GM13976 (cell line): Measurements from ENCODE around the gene CCDC150.

Experiments used
- DNase-seq: peaks from one replicate; pipeline ENCODE4 v3.0.0; 2012; ENCODE audit warnings: low spot score
- CTCF ChIP-seq: IDR thresholded peaks from 2 replicates; pipeline ENCODE4 v1.5.1; 2012; ENCODE audit warnings: borderline replicate concordance, mild to moderate bottlenecking; ENCODE audit not compliant: insufficient read depth; ENCODE audit errors: extremely low read depth, missing control alignments, control extremely low read depth
- in situ Hi-C: fragments of 300-500 bp; cut with MboI; formaldehyde crosslinking; loops from one replicate; pipeline ENCODE4 v1.12.0; 2022; ENCODE audit warnings: low sequenced_read_pairs, mixed read lengths, inconsistent platforms; ENCODE audit not compliant: unreplicated experiment

The CCDC150 gene

GRCh38 chr2:196618661-196619060, 20.9 kb upstream of the CCDC150 start:
- in situ Hi-C loops, result no loop called here
- TF ChIP-seq CTCF, result no peak
- no peak for DNase-seq

- DNase-seq, result no peak
- in situ Hi-C loops, result no loop called here
- no peak for TF ChIP-seq CTCF
Observed at GRCh38 chr2:196630531-196630930, 9.0 kb upstream of the CCDC150 start.

- no peak for TF ChIP-seq CTCF
- in situ Hi-C loops, result no loop called here
- DNase-seq, result no peak
Observed at GRCh38 chr2:196635156-196635555, 4.4 kb upstream of the CCDC150 start.

- no peak for DNase-seq
- in situ Hi-C loops, result no loop called here
- no peak for TF ChIP-seq CTCF
Observed at GRCh38 chr2:196638765-196639164, 750 bp upstream of the CCDC150 start.

GRCh38 chr2:196640031-196640548, 575 bp downstream of the CCDC150 start:
- in situ Hi-C loops, result no loop called here
- DNase-seq, result no peak

GRCh38 chr2:196649202-196649601, 9.7 kb downstream of the CCDC150 start:
- no peak for TF ChIP-seq CTCF
- in situ Hi-C loops, result no loop called here
- no peak for DNase-seq

More at GRCh38 chr2:196640031-196640548, 575 bp downstream of the CCDC150 start:
- no peak for TF ChIP-seq CTCF

GRCh38 chr2:196651387-196652094, 12.0 kb downstream of the CCDC150 start:
- no peak for DNase-seq
- in situ Hi-C loops, result no loop called here
- no peak for TF ChIP-seq CTCF
